ENCODE data around the gene TMEM179.

The TMEM179 gene

GRCh38 chr14:104587641-104588040 lies 16.9 kb downstream of the TMEM179 start:
- no peak overlapping the region for H3K4me3 ChIP-seq (ENCODE audit: low read length)
- DNase-seq (ENCODE audit: low read depth) = no peak
- TF ChIP-seq CTCF (IDR thresholded peaks at IDR 0.05; ENCODE audit: insufficient read depth, low read depth, low read length, missing control alignments) = no peak

GRCh38 chr14:104586832-104587620 lies 17.5 kb downstream of the TMEM179 start:
- TF ChIP-seq CTCF (IDR thresholded peaks at IDR 0.05; ENCODE audit: insufficient read depth, low read depth, low read length, missing control alignments) = no peak
- no peak for DNase-seq (ENCODE audit: low read depth)
- H3K4me3 ChIP-seq (ENCODE audit: low read length) = no peak overlapping the region

GRCh38 chr14:104585966-104586697 lies 18.4 kb downstream of the TMEM179 start:
- no peak overlapping the region for H3K4me3 ChIP-seq (ENCODE audit: low read length)
- no peak for TF ChIP-seq CTCF (IDR thresholded peaks at IDR 0.05; ENCODE audit: insufficient read depth, low read depth, low read length, missing control alignments)
- DNase-seq (ENCODE audit: low read depth) = no peak

- no peak for DNase-seq (ENCODE audit: low read depth)
- no peak overlapping the region for H3K4me3 ChIP-seq (ENCODE audit: low read length)
- no peak for TF ChIP-seq CTCF (IDR thresholded peaks at IDR 0.05; ENCODE audit: insufficient read depth, low read depth, low read length, missing control alignments)
Observed at GRCh38 chr14:104584557-104584956, 20.0 kb downstream of the TMEM179 start.

- no peak overlapping the region for H3K4me3 ChIP-seq (ENCODE audit: low read length)
- TF ChIP-seq CTCF (IDR thresholded peaks at IDR 0.05; ENCODE audit: insufficient read depth, low read depth, low read length, missing control alignments) = no peak
- no peak for DNase-seq (ENCODE audit: low read depth)
Observed at GRCh38 chr14:104583424-104584306, 20.9 kb downstream of the TMEM179 start.

- no peak overlapping the region for H3K4me3 ChIP-seq (ENCODE audit: low read length)
- DNase-seq (ENCODE audit: low read depth) = no peak
- no peak for TF ChIP-seq CTCF (IDR thresholded peaks at IDR 0.05; ENCODE audit: insufficient read depth, low read depth, low read length, missing control alignments)
Observed at GRCh38 chr14:104582662-104583061, 21.9 kb downstream of the TMEM179 start.

All from epithelial cell of esophagus (primary cell).